ENCODE measurements around the gene C13orf42. TPM values are rescaled to one million over a fixed set of nuclear protein-coding genes. Genes with fewer than 3 reads are reported as not detected.

The C13orf42 gene
- total RNA-seq, 1 experiment from 2014 or later: not detected

GRCh38 chr13:51045451-51045850 lies 65.6 kb downstream of the C13orf42 start:
- no peak for DNase-seq (ENCODE audit: low read depth)
- in situ Hi-C loops (cut with HindIII; ENCODE audit: low pct_unique_long_range_greater_than_20kb, low sequenced_read_pairs): no loop called here

- in situ Hi-C loops (cut with HindIII; ENCODE audit: low pct_unique_long_range_greater_than_20kb, low sequenced_read_pairs): no loop called here
- no peak for DNase-seq (ENCODE audit: low read depth)
Observed at GRCh38 chr13:51044023-51044665, 66.9 kb downstream of the C13orf42 start.

GRCh38 chr13:51043310-51043709 lies 67.8 kb downstream of the C13orf42 start:
- DNase-seq (ENCODE audit: low read depth): no peak
- in situ Hi-C loops (cut with HindIII; ENCODE audit: low pct_unique_long_range_greater_than_20kb, low sequenced_read_pairs): no loop called here

- DNase-seq (ENCODE audit: low read depth): no peak
- in situ Hi-C loops (cut with HindIII; ENCODE audit: low pct_unique_long_range_greater_than_20kb, low sequenced_read_pairs): no loop called here
Observed at GRCh38 chr13:51041710-51042109, 69.4 kb downstream of the C13orf42 start.

GRCh38 chr13:51041126-51041525 lies 69.9 kb downstream of the C13orf42 start:
- no peak for DNase-seq (ENCODE audit: low read depth)
- in situ Hi-C loops (cut with HindIII; ENCODE audit: low pct_unique_long_range_greater_than_20kb, low sequenced_read_pairs): no loop called here

GRCh38 chr13:51040431-51040830 lies 70.6 kb downstream of the C13orf42 start:
- DNase-seq (ENCODE audit: low read depth): no peak
- in situ Hi-C loops (cut with HindIII; ENCODE audit: low pct_unique_long_range_greater_than_20kb, low sequenced_read_pairs): no loop called here

GRCh38 chr13:51036418-51036817 lies 74.7 kb downstream of the C13orf42 start:
- in situ Hi-C loops (cut with HindIII; ENCODE audit: low pct_unique_long_range_greater_than_20kb, low sequenced_read_pairs): no loop called here
- no peak for DNase-seq (ENCODE audit: low read depth)

GRCh38 chr13:51035978-51036377 lies 75.1 kb downstream of the C13orf42 start:
- no peak for DNase-seq (ENCODE audit: low read depth)
- in situ Hi-C loops (cut with HindIII; ENCODE audit: low pct_unique_long_range_greater_than_20kb, low sequenced_read_pairs): no loop called here

GRCh38 chr13:51035469-51035868 lies 75.6 kb downstream of the C13orf42 start:
- in situ Hi-C loops (cut with HindIII; ENCODE audit: low pct_unique_long_range_greater_than_20kb, low sequenced_read_pairs): no loop called here

GRCh38 chr13:51034906-51035305 lies 76.2 kb downstream of the C13orf42 start:
- DNase-seq (ENCODE audit: low read depth): no peak
- in situ Hi-C loops (cut with HindIII; ENCODE audit: low pct_unique_long_range_greater_than_20kb, low sequenced_read_pairs): no loop called here

More at GRCh38 chr13:51035469-51035868, 75.6 kb downstream of the C13orf42 start:
- no peak for DNase-seq (ENCODE audit: low read depth)

- in situ Hi-C loops (cut with HindIII; ENCODE audit: low pct_unique_long_range_greater_than_20kb, low sequenced_read_pairs): no loop called here
- no peak for DNase-seq (ENCODE audit: low read depth)
Observed at GRCh38 chr13:51033421-51034185, 77.5 kb downstream of the C13orf42 start.

GRCh38 chr13:51032831-51033230 lies 78.2 kb downstream of the C13orf42 start:
- in situ Hi-C loops (cut with HindIII; ENCODE audit: low pct_unique_long_range_greater_than_20kb, low sequenced_read_pairs): no loop called here
- no peak for DNase-seq (ENCODE audit: low read depth)

Other genes with a start within 250 kb of the C13orf42 start
- gene RNASEH2B, start 201.5 kb downstream of the C13orf42 start, total RNA-seq (2014; rRNA removed; shearing (Covaris generic); ENCODE audit: low replicate concordance): 53.0 and 153 TPM in 2 replicates
- gene FAM124A, start 111.1 kb upstream of the C13orf42 start, total RNA-seq (2014; rRNA removed; shearing (Covaris generic); ENCODE audit: low replicate concordance): 0.23 and 0.30 TPM in 2 replicates
- gene SERPINE3, start 228.4 kb upstream of the C13orf42 start, total RNA-seq (2014; rRNA removed; shearing (Covaris generic); ENCODE audit: low replicate concordance): not detected in 2 replicates

Measured in Caki2 (cell line).